IMR-90 (cell line): ENCODE data around the gene CAP2. TPM values are rescaled to one million over a fixed set of nuclear protein-coding genes. Genes with fewer than 3 reads are reported as not detected.

Experiments
- ATAC-seq: fragments of 200-7000 bp; cut with Tn5 transposase; 2 replicates; pipeline ENCODE4 v1.9.1; 2020; ENCODE audit warnings: low read depth, mild to moderate bottlenecking, moderate library complexity
- BruUV-seq: library from RNA; stranded (reverse); fragments of 400-500 nt; replicated peaks from 2 replicates; lab custom pipeline; 2021; lab: Mats Ljungman, UMichigan
- CTCF ChIA-PET: fragments of 300-600 bp; formaldehyde crosslinking; extraction: SDS; loops from one replicate; lab custom pipeline; 2021; ENCODE audit warnings: antibody characterized with exemption; lab: Yijun Ruan, JAX
- POLR2A ChIA-PET: fragments of 300-600 bp; sonication (Branson Sonifier 250); formaldehyde crosslinking; loops from one replicate; lab custom pipeline; 2022; ENCODE audit warnings: antibody characterized with exemption; ENCODE audit not compliant: unreplicated experiment; lab: Charles Lee
- DNase-seq: peaks from one replicate; pipeline ENCODE4 v3.0.0; 2013
- H2AFZ ChIP-seq: replicated peaks from 2 replicates; pipeline ENCODE3; 2013; ENCODE audit warnings: low read length, mild to moderate bottlenecking; ENCODE audit not compliant: poor library complexity
- H2AK5ac ChIP-seq: 2 replicates; pipeline ENCODE4 v1.6.1; 2013; ENCODE audit warnings: low read depth, low read length, inconsistent platforms
- H2AK9ac ChIP-seq: replicated peaks from 2 replicates; pipeline ENCODE3; 2013; ENCODE audit warnings: mild to moderate bottlenecking, low read depth, low read length, moderate library complexity; ENCODE audit not compliant: poor library complexity
- H2BK120ac ChIP-seq: 2 replicates; pipeline ENCODE4 v1.6.1; 2013; ENCODE audit warnings: low read depth, low read length, inconsistent platforms
- H2BK15ac ChIP-seq: 3 replicates; pipeline ENCODE4 v1.6.1; 2013; ENCODE audit warnings: low read depth, low read length, inconsistent platforms
- H2BK20ac ChIP-seq: 2 replicates; pipeline ENCODE4 v1.6.1; 2013; ENCODE audit warnings: low read depth, mild to moderate bottlenecking, inconsistent platforms, low read length, moderate library complexity
- H2BK5ac ChIP-seq: 2 replicates; pipeline ENCODE4 v1.6.1; 2013; ENCODE audit warnings: mild to moderate bottlenecking, low read depth, low read length, inconsistent platforms; ENCODE audit not compliant: poor library complexity, severe bottlenecking
- H3K14ac ChIP-seq: replicated peaks from 2 replicates; pipeline ENCODE4 v1.6.1; 2013; ENCODE audit warnings: low read depth, low read length, inconsistent platforms
- H3K18ac ChIP-seq: 2 replicates; pipeline ENCODE4 v1.6.1; 2013; ENCODE audit warnings: low read depth, low read length, control low read depth
- H3K23ac ChIP-seq: 2 replicates; pipeline ENCODE4 v1.6.1; 2013; ENCODE audit warnings: low read depth, low read length, inconsistent platforms
- H3K27ac ChIP-seq: 2 replicates; pipeline ENCODE4 v1.5.1; 2013; ENCODE audit warnings: mild to moderate bottlenecking, control low read depth, low read length; ENCODE audit not compliant: insufficient read depth
- H3K27me3 ChIP-seq: 2 replicates; pipeline ENCODE4 v1.6.1; 2013; ENCODE audit warnings: low read length; ENCODE audit not compliant: control insufficient read depth, insufficient read depth
- H3K36me3 ChIP-seq: 2 replicates; pipeline ENCODE4 v1.6.1; 2013; ENCODE audit warnings: low read length, mixed read lengths; ENCODE audit not compliant: control insufficient read depth, insufficient read depth
- H3K4ac ChIP-seq: 2 replicates; pipeline ENCODE4 v1.6.1; 2013; ENCODE audit warnings: low read depth, low read length, inconsistent platforms
- H3K4me1 ChIP-seq: 2 replicates; pipeline ENCODE4 v1.6.1; 2013; ENCODE audit warnings: low read length, mixed read lengths; ENCODE audit not compliant: control insufficient read depth, insufficient read depth
- H3K4me2 ChIP-seq: 2 replicates; pipeline ENCODE4 v1.6.1; 2013; ENCODE audit warnings: low read depth, mild to moderate bottlenecking, control low read depth, low read length, moderate library complexity
- H3K4me3 ChIP-seq: 2 replicates; pipeline ENCODE4 v1.5.1; 2013; ENCODE audit warnings: low read depth, mild to moderate bottlenecking, control low read depth, low read length, moderate library complexity; ENCODE audit not compliant: insufficient read depth
- H3K56ac ChIP-seq: 2 replicates; pipeline ENCODE4 v1.6.1; 2013; ENCODE audit warnings: low read length, inconsistent platforms; ENCODE audit not compliant: insufficient read depth; ENCODE audit errors: extremely low read depth
- H3K79me1 ChIP-seq, 2 experiments: 2 replicates each; pipeline ENCODE4 v1.6.1; 2013; ENCODE audit warnings: low read length in 2 of 2, inconsistent platforms in 1 of 2, low read depth in 1 of 2
- H3K9ac ChIP-seq: 2 replicates; pipeline ENCODE4 v1.6.1; 2013; ENCODE audit warnings: low read depth, low read length, control low read depth
- H3K9me1 ChIP-seq: 2 replicates; pipeline ENCODE4 v1.6.1; 2013; ENCODE audit warnings: low read length, inconsistent platforms; ENCODE audit not compliant: insufficient read depth
- H3K9me3 ChIP-seq: 2 replicates; pipeline ENCODE4 v1.6.1; 2013; ENCODE audit warnings: low read length; ENCODE audit not compliant: control insufficient read depth, insufficient read depth
- H4K20me1 ChIP-seq: 2 replicates; pipeline ENCODE4 v1.6.1; 2013; ENCODE audit warnings: low read length, inconsistent platforms; ENCODE audit not compliant: insufficient read depth
- H4K5ac ChIP-seq: 2 replicates; pipeline ENCODE4 v1.6.1; 2013; ENCODE audit warnings: mild to moderate bottlenecking, low read depth, low read length, control low read depth
- H4K8ac ChIP-seq, 2 experiments: 2 replicates each; pipeline ENCODE4 v1.6.1; 2013; ENCODE audit warnings: low read depth in 2 of 2, low read length in 2 of 2, control low read depth in 1 of 2, inconsistent platforms in 1 of 2
- H4K91ac ChIP-seq: 2 replicates; pipeline ENCODE4 v1.6.1; 2013; ENCODE audit warnings: low read depth, low read length, inconsistent platforms; ENCODE audit not compliant: insufficient read depth
- BHLHE40 ChIP-seq: fragments of 150-350 bp; IDR thresholded peaks from 2 replicates; pipeline ENCODE4 v1.6.1; 2016; ENCODE audit warnings: mild to moderate bottlenecking, low read depth, low read length
- CEBPB ChIP-seq: IDR thresholded peaks from 2 replicates; pipeline ENCODE4 v1.6.1; 2012; ENCODE audit warnings: low read depth, low read length, improper control_type of control experiment
- CHD1 ChIP-seq: IDR thresholded peaks from 2 replicates; pipeline ENCODE4 v1.6.1; 2012; ENCODE audit warnings: low read depth, low read length, improper control_type of control experiment
- CTCF ChIP-seq: conservative IDR thresholded peaks from 2 replicates; pipeline ENCODE4 v1.5.1; 2012; ENCODE audit warnings: mild to moderate bottlenecking, low read depth, low read length, improper control_type of control experiment
- ELK1 ChIP-seq: fragments of 150-350 bp; IDR thresholded peaks from 2 replicates; pipeline ENCODE4 v1.6.1; 2016; ENCODE audit warnings: low read depth, mild to moderate bottlenecking, low read length, moderate library complexity, borderline replicate concordance
- FOS ChIP-seq: fragments of 150-350 bp; IDR thresholded peaks from 2 replicates; pipeline ENCODE4 v1.6.1; 2016; ENCODE audit warnings: low read depth, low read length
- MAFK ChIP-seq: IDR thresholded peaks from 2 replicates; pipeline ENCODE4 v1.6.1; 2012; ENCODE audit warnings: low read depth, low read length, improper control_type of control experiment
- MAZ ChIP-seq: IDR thresholded peaks from 2 replicates; pipeline ENCODE4 v1.6.1; 2012; ENCODE audit warnings: low read depth, mild to moderate bottlenecking, low read length, improper control_type of control experiment, moderate library complexity, borderline replicate concordance
- MXI1 ChIP-seq: IDR thresholded peaks from 2 replicates; pipeline ENCODE4 v1.6.1; 2012; ENCODE audit warnings: low read depth, mild to moderate bottlenecking, low read length, moderate library complexity, borderline replicate concordance
- NFE2L2 ChIP-seq: fragments of 150-350 bp; IDR thresholded peaks from 2 replicates; pipeline ENCODE4 v1.6.1; 2016; ENCODE audit warnings: low read depth, mild to moderate bottlenecking, low read length
- POLR2A ChIP-seq: IDR thresholded peaks from 2 replicates; pipeline ENCODE4 v1.6.1; 2012; ENCODE audit warnings: mild to moderate bottlenecking, low read depth, low read length
- RAD21 ChIP-seq: IDR thresholded peaks from 2 replicates; pipeline ENCODE4 v1.6.1; 2012; ENCODE audit warnings: low read length, improper control_type of control experiment
- RCOR1 ChIP-seq: IDR thresholded peaks from 2 replicates; pipeline ENCODE4 v1.6.1; 2012; ENCODE audit warnings: mild to moderate bottlenecking, low read length, improper control_type of control experiment; ENCODE audit not compliant: insufficient replicate concordance
- RFX5 ChIP-seq: IDR thresholded peaks from 2 replicates; pipeline ENCODE4 v1.8.0; 2012; ENCODE audit warnings: low read depth, mild to moderate bottlenecking, low read length, moderate library complexity
- SMC3 ChIP-seq: fragments of 150-350 bp; IDR thresholded peaks from 2 replicates; pipeline ENCODE4 v1.6.1; 2016; ENCODE audit warnings: low read depth, mild to moderate bottlenecking, antibody characterized with exemption, low read length, moderate library complexity
- USF2 ChIP-seq: fragments of 150-350 bp; IDR thresholded peaks from 2 replicates; pipeline ENCODE4 v1.6.1; 2017; ENCODE audit warnings: mild to moderate bottlenecking, antibody characterized with exemption, low read length, low read depth
- WGBS, 2 experiments: methylation state at CpG; one replicate each; pipeline versions ENCODE4 v1.1.5 to v1.1.7; 2013; ENCODE audit warnings: missing lambda C conversion rate in 2 of 2; ENCODE audit not compliant: insufficient read length in 1 of 2; ENCODE audit errors: extremely low coverage in 2 of 2; 5-methylcytosine and 5-hydroxymethylcytosine counted together
- dilution Hi-C: fragments of 300-500 bp; cut with HindIII; formaldehyde crosslinking; loops from one replicate; pipeline ENCODE4 v1.14.3; 2018; ENCODE audit warnings: low sequenced_read_pairs; ENCODE audit not compliant: unreplicated experiment
- in situ Hi-C: fragments of 300-500 bp; cut with MboI; formaldehyde crosslinking; loops from 3 replicates; pipeline ENCODE4 v1.14.3; 2019; ENCODE audit warnings: low sequenced_read_pairs, inconsistent platforms, mixed read lengths
- intact Hi-C: fragments of 100-400 bp; cut with micrococcal nuclease; formaldehyde crosslinking; loops from 2 replicates; pipeline ENCODE4 v1.10.0; 2022
- polyA plus RNA-seq, 3 experiments: library from polyadenylated mRNA; depleted of rRNA; stranded (reverse); fragments of >200 nt; gene quantifications; 2 replicates each; pipeline ENCODE4 v1.2.3, GENCODE V29; 2012; ENCODE audit warnings: low replicate concordance in 1 of 3
- total RNA-seq: library from RNA; depleted of rRNA; stranded (reverse); fragments of >200 nt; gene quantifications from 2 replicates; pipeline ENCODE4 v1.2.3, GENCODE V29; 2012

The CAP2 gene
- total and polyA plus RNA-seq, 2 of the 4 experiments (the other 2 are of a cell fraction) = 14.5 to 27.5 TPM

- dilution Hi-C loops = no loop called here
- CTCF ChIA-PET = no interaction called here
- 100% methylated on average over 1 of the region's 3 CpGs; no CpG with 5 or more reads in 1 of the 2 experiments for WGBS, 2 experiments
These were observed 3.1 kb upstream of the CAP2 start for GRCh38 chr6:17390276-17390675.

More at GRCh38 chr6:17390276-17390675, 3.1 kb upstream of the CAP2 start:
- Histone ChIP-seq H3K18ac (no peak overlapping the region), H4K20me1 (no peaks in the 10 kb centered on the region), H3K56ac (no peak overlapping the region), H3K14ac (no peak overlapping the region), H3K79me1 (peaks cover under 1 to 17% of the 10 kb centered on the region in 2 experiments; a peak in 2 of 4 replicates), H2BK20ac (no peak overlapping the region), H3K27ac (no peak overlapping the region), H2AK9ac (no peak overlapping the region), H3K4me2 (no peak overlapping the region), H2BK120ac (no peak overlapping the region), H3K36me3 (no peaks in the 10 kb centered on the region), H2AFZ (no peak overlapping the region), H3K23ac (no peak overlapping the region), H3K4me3 (no peak overlapping the region), H2BK15ac (no peak overlapping the region), H4K5ac (no peak overlapping the region), H3K9ac (no peak overlapping the region), H3K9me3 (no peaks in the 10 kb centered on the region), H3K27me3 (no peaks in the 10 kb centered on the region), H3K9me1 (no peaks in the 10 kb centered on the region), H2AK5ac (peak overlapping the region; percentile 62; the same call in 1 of the 2 replicates), H2BK5ac (no peak overlapping the region), H3K4ac (no peak overlapping the region), H4K8ac (no peak overlapping the region), H3K4me1 (peaks cover 11% of the 10 kb centered on the region), H4K91ac (no peak overlapping the region)
- POLR2A ChIA-PET = no interaction called here
- ATAC-seq = no peak
- in situ Hi-C loops = no loop called here
- BruUV-seq = no TSS peak
- intact Hi-C loops = loop anchor here (10.0 kb wide), 1 partner anchor 235 kb away; no protein-coding TSS in a partner anchor
- TF ChIP-seq ELK1 (no peak), RFX5 (no peak), RCOR1 (no peak), MAFK (no peak), BHLHE40 (no peak), NFE2L2 (no peak), POLR2A (no peak), CHD1 (no peak), RAD21 (no peak), CTCF (no peak), MAZ (no peak), FOS (no peak), SMC3 (no peak), CEBPB (no peak), USF2 (no peak), MXI1 (no peak)
- no peak for DNase-seq
